CD4-positive, CD25-positive, alpha-beta regulatory T cell (primary cell): ENCODE results near the gene EEA1. TPM values are rescaled to one million over a fixed set of nuclear protein-coding genes. Genes with fewer than 3 reads are reported as not detected.
A peak's percentile ranks its signal among the peaks of the same experiment; 100 is the strongest.
"Not testable (repeated sequence)": the region's sequence is repeated elsewhere in the genome, so short reads cannot be mapped to it uniquely, and the experiment has no call there.

Experiments
- ATAC-seq, 2 donors: fragments of 150-1000 bp; cut with Tn5 transposase; one replicate each; pipeline ENCODE4 v1.10.0; 2021; ENCODE audit warnings: low read depth in 2 of 2, moderate number of reproducible peaks in 2 of 2, moderate library complexity in 1 of 2
- DNase-seq, 3 donors: peaks; one replicate each; pipeline versions ENCODE4 v3.0.0 to v3.0.0-alpha.2; 2012 to 2022; ENCODE audit warnings: mixed read lengths in 1 of 3
- H3K27ac ChIP-seq: one replicate; pipeline ENCODE4 v1.7.0; 2013; ENCODE audit warnings: mild to moderate bottlenecking, low read length; ENCODE audit not compliant: insufficient read depth, poor library complexity, severe bottlenecking
- H3K27me3 ChIP-seq: one replicate; pipeline ENCODE4 v1.7.0; 2013; ENCODE audit warnings: low read length; ENCODE audit not compliant: control insufficient read depth, insufficient read depth
- H3K36me3 ChIP-seq: one replicate; pipeline ENCODE4 v1.7.0; 2013; ENCODE audit warnings: mild to moderate bottlenecking, low read length, moderate library complexity; ENCODE audit not compliant: control insufficient read depth, insufficient read depth
- H3K4me1 ChIP-seq: 2 replicates; pipeline ENCODE4 v1.7.0; 2013; ENCODE audit warnings: mild to moderate bottlenecking, low read length; ENCODE audit not compliant: insufficient read depth, control insufficient read depth, poor library complexity, severe bottlenecking
- H3K4me3 ChIP-seq: one replicate; pipeline ENCODE4 v1.7.0; 2013; ENCODE audit warnings: low read depth, mild to moderate bottlenecking, low read length, moderate library complexity
- H3K9me3 ChIP-seq, 2 experiments: 1 replicate in 1 of 2; 2 replicates in 1 of 2; pipeline ENCODE4 v1.7.0; 2013; ENCODE audit warnings: low read length in 2 of 2, mild to moderate bottlenecking in 1 of 2, moderate library complexity in 1 of 2; ENCODE audit not compliant: control insufficient read depth in 2 of 2
- H3K27ac Mint-ChIP-seq, 3 donors: one replicate each; pipeline ENCODE4 v1.8.0; 2020 to 2022; ENCODE audit warnings: mild to moderate bottlenecking in 3 of 3, mixed read lengths in 3 of 3, moderate library complexity in 2 of 3
- H3K27me3 Mint-ChIP-seq: one replicate; pipeline ENCODE4 v1.8.0; 2022; ENCODE audit warnings: mild to moderate bottlenecking, mixed read lengths
- H3K36me3 Mint-ChIP-seq: one replicate; pipeline ENCODE4 v1.8.0; 2020; ENCODE audit warnings: mixed read lengths
- H3K4me1 Mint-ChIP-seq, 4 donors: one replicate each; pipeline ENCODE4 v1.8.0; 2020 to 2022; ENCODE audit warnings: mixed read lengths in 4 of 4, mild to moderate bottlenecking in 1 of 4
- H3K4me3 Mint-ChIP-seq, 4 donors: one replicate each; pipeline ENCODE4 v1.8.0; 2020 to 2022; ENCODE audit warnings: mild to moderate bottlenecking in 4 of 4, mixed read lengths in 4 of 4, moderate library complexity in 3 of 4
- H3K9me3 Mint-ChIP-seq, 7 donors: one replicate each; pipeline ENCODE4 v1.8.0; 2020 to 2022; ENCODE audit warnings: mixed read lengths in 7 of 7, mild to moderate bottlenecking in 3 of 7, moderate library complexity in 2 of 7
- polyA plus RNA-seq, 4 donors: library from polyadenylated mRNA; unstranded; fragments of 300-500 nt; fragmentation: Illumina TruSeq; gene quantifications; one replicate each; pipeline ENCODE4 v1.2.3, GENCODE V29; 2021
- total RNA-seq: library from RNA; stranded (reverse); gene quantifications from one replicate; pipeline ENCODE4 v1.2.3, GENCODE V29; 2022

The EEA1 gene
- total and polyA plus RNA-seq, 5 donors from 2014 or later, result 5.8 to 11.8 (median 6.8) TPM

- not testable (repeated sequence) for ATAC-seq, H3K27me3 Mint-ChIP-seq, H3K4me1 Mint-ChIP-seq, H3K36me3 Mint-ChIP-seq, H3K27ac ChIP-seq, H3K4me3 ChIP-seq, H3K4me3 Mint-ChIP-seq, H3K9me3 Mint-ChIP-seq, DNase-seq, H3K4me1 ChIP-seq, H3K9me3 ChIP-seq, H3K36me3 ChIP-seq, H3K27me3 ChIP-seq, H3K27ac Mint-ChIP-seq
These were observed 35.3 kb upstream of the EEA1 start for GRCh38 chr12:92964378-92964777.

- Mint-ChIP-seq H3K4me3 (no peak overlapping the region), H3K4me1 (no peaks in the 10 kb centered on the region), H3K27me3 (no peaks in the 10 kb centered on the region), H3K9me3 (peaks cover 0 to 5% (median 0%) of the 10 kb centered on the region in 7 donors), H3K36me3 (no peaks in the 10 kb centered on the region), H3K27ac (no peak overlapping the region)
- H3K4me3 ChIP-seq, result no peak overlapping the region
- H3K27ac ChIP-seq, result no peak overlapping the region
- no peaks in the 10 kb centered on the region for H3K9me3 ChIP-seq
- DNase-seq (no peak), ATAC-seq (no peak)
- H3K4me1 ChIP-seq, result no peaks in the 10 kb centered on the region
- no peaks in the 10 kb centered on the region for H3K36me3 ChIP-seq
- H3K27me3 ChIP-seq, result no peaks in the 10 kb centered on the region
These were observed 32.9 kb upstream of the EEA1 start for GRCh38 chr12:92961949-92962348.

- Mint-ChIP-seq H3K36me3 (no peaks in the 10 kb centered on the region), H3K27ac (peak overlapping the region in 1 of 3 donors; percentile 15), H3K4me1 (no peaks in the 10 kb centered on the region), H3K27me3 (peaks cover 4% of the 10 kb centered on the region), H3K9me3 (peaks cover 0 to 11% (median 0%) of the 10 kb centered on the region in 7 donors), H3K4me3 (no peak overlapping the region)
- H3K4me3 ChIP-seq, result no peak overlapping the region
- H3K27ac ChIP-seq, result no peak overlapping the region
- no peaks in the 10 kb centered on the region for H3K4me1 ChIP-seq
- ATAC-seq (no peak), DNase-seq (no peak)
- H3K9me3 ChIP-seq, result no peaks in the 10 kb centered on the region
- no peaks in the 10 kb centered on the region for H3K27me3 ChIP-seq
- H3K36me3 ChIP-seq, result no peaks in the 10 kb centered on the region
These were observed 27.0 kb upstream of the EEA1 start for GRCh38 chr12:92955997-92956663.

GRCh38 chr12:92953747-92954146 is 24.7 kb upstream of the EEA1 start:
- Mint-ChIP-seq H3K9me3 (peaks cover 0 to 11% (median 0%) of the 10 kb centered on the region in 7 donors), H3K27me3 (peaks cover 10% of the 10 kb centered on the region), H3K36me3 (peaks cover 2% of the 10 kb centered on the region), H3K27ac (no peak overlapping the region), H3K4me1 (no peaks in the 10 kb centered on the region), H3K4me3 (no peak overlapping the region)
- DNase-seq, result no peak
- ATAC-seq, result no peak
- Histone ChIP-seq H3K4me3 (no peak overlapping the region), H3K4me1 (no peaks in the 10 kb centered on the region), H3K27ac (no peak overlapping the region), H3K36me3 (no peaks in the 10 kb centered on the region), H3K27me3 (no peaks in the 10 kb centered on the region), H3K9me3 (no peaks in the 10 kb centered on the region)

- H3K9me3 Mint-ChIP-seq, result peaks cover 0 to 11% (median 1%) of the 10 kb centered on the region in 7 donors
These were observed 23.3 kb upstream of the EEA1 start for GRCh38 chr12:92952394-92952793.

GRCh38 chr12:92951006-92951405 is 21.9 kb upstream of the EEA1 start:
- no peak overlapping the region for H3K27ac ChIP-seq
- no peaks in the 10 kb centered on the region for H3K9me3 ChIP-seq
- no peaks in the 10 kb centered on the region for H3K4me1 Mint-ChIP-seq
- peaks cover 2% of the 10 kb centered on the region for H3K36me3 Mint-ChIP-seq
- no peaks in the 10 kb centered on the region for H3K36me3 ChIP-seq
- no peak overlapping the region for H3K4me3 ChIP-seq
- no peak for ATAC-seq
- H3K27ac Mint-ChIP-seq, result no peak overlapping the region
- peaks cover 0 to 5% (median 0%) of the 10 kb centered on the region in 7 donors for H3K9me3 Mint-ChIP-seq
- no peak for DNase-seq
- H3K27me3 ChIP-seq, result no peaks in the 10 kb centered on the region
- no peaks in the 10 kb centered on the region for H3K4me1 ChIP-seq
- H3K27me3 Mint-ChIP-seq, result peaks cover 12% of the 10 kb centered on the region
- no peak overlapping the region for H3K4me3 Mint-ChIP-seq

More at GRCh38 chr12:92952394-92952793, 23.3 kb upstream of the EEA1 start:
- DNase-seq (no peak), ATAC-seq (no peak)
- Mint-ChIP-seq H3K27me3 (peaks cover 10% of the 10 kb centered on the region), H3K27ac (no peak overlapping the region), H3K4me3 (no peak overlapping the region), H3K36me3 (peaks cover 2% of the 10 kb centered on the region), H3K4me1 (no peaks in the 10 kb centered on the region)
- H3K27me3 ChIP-seq, result no peaks in the 10 kb centered on the region
- no peak overlapping the region for H3K4me3 ChIP-seq
- H3K9me3 ChIP-seq, result no peaks in the 10 kb centered on the region
- H3K36me3 ChIP-seq, result no peaks in the 10 kb centered on the region
- H3K27ac ChIP-seq, result no peak overlapping the region
- no peaks in the 10 kb centered on the region for H3K4me1 ChIP-seq

- ATAC-seq (no peak), DNase-seq (no peak)
- Histone ChIP-seq H3K27ac (no peak overlapping the region), H3K9me3 (no peaks in the 10 kb centered on the region), H3K4me1 (no peaks in the 10 kb centered on the region), H3K36me3 (no peaks in the 10 kb centered on the region), H3K4me3 (no peak overlapping the region), H3K27me3 (no peaks in the 10 kb centered on the region)
- H3K4me1 Mint-ChIP-seq, result no peaks in the 10 kb centered on the region
- peaks cover 21% of the 10 kb centered on the region for H3K27me3 Mint-ChIP-seq
- peaks cover 0 to 5% (median 0%) of the 10 kb centered on the region in 7 donors for H3K9me3 Mint-ChIP-seq
- H3K36me3 Mint-ChIP-seq, result peaks cover 2% of the 10 kb centered on the region
- peak overlapping the region in 1 of 3 donors; percentile 30 for H3K27ac Mint-ChIP-seq
- H3K4me3 Mint-ChIP-seq, result no peak overlapping the region
These were observed 20.9 kb upstream of the EEA1 start for GRCh38 chr12:92950011-92950410.

- Histone ChIP-seq H3K27me3 (no peaks in the 10 kb centered on the region), H3K36me3 (no peaks in the 10 kb centered on the region), H3K4me3 (no peak overlapping the region), H3K27ac (no peak overlapping the region), H3K9me3 (no peaks in the 10 kb centered on the region), H3K4me1 (no peaks in the 10 kb centered on the region)
- no peak overlapping the region for H3K27ac Mint-ChIP-seq
- no peaks in the 10 kb centered on the region for H3K4me1 Mint-ChIP-seq
- H3K9me3 Mint-ChIP-seq, result peaks cover 0 to 5% (median 0%) of the 10 kb centered on the region in 7 donors
- no peak overlapping the region for H3K4me3 Mint-ChIP-seq
- H3K27me3 Mint-ChIP-seq, result peaks cover 18% of the 10 kb centered on the region
- DNase-seq, result no peak
- ATAC-seq, result no peak
- peaks cover 2% of the 10 kb centered on the region for H3K36me3 Mint-ChIP-seq
These were observed 20.4 kb upstream of the EEA1 start for GRCh38 chr12:92949466-92949865.
